Calu3 (cell line): ENCODE data around the gene DOCK9. TPM values are rescaled to one million over a fixed set of nuclear protein-coding genes. Genes with fewer than 3 reads are reported as not detected.

Experiments used
- BruUV-seq: library from RNA; stranded (reverse); fragments of 400-500 nt; replicated peaks from 2 replicates; lab custom pipeline; 2021; lab: Mats Ljungman, UMichigan
- CTCF ChIA-PET: fragments of 300-600 bp; sonication (Branson Sonifier 250); formaldehyde crosslinking; loops from one replicate; lab custom pipeline; 2022; ENCODE audit warnings: antibody characterized with exemption; lab: Charles Lee
- DNase-seq: peaks from one replicate; pipeline ENCODE4 v3.0.0; 2022
- H3K27ac Mint-ChIP-seq: one replicate; pipeline ENCODE4 v1.8.0; 2022; ENCODE audit warnings: mixed read lengths; ENCODE audit not compliant: unreplicated experiment
- H3K27me3 Mint-ChIP-seq: one replicate; pipeline ENCODE4 v1.8.0; 2022; ENCODE audit warnings: mixed read lengths; ENCODE audit not compliant: unreplicated experiment
- H3K36me3 Mint-ChIP-seq: one replicate; pipeline ENCODE4 v1.8.0; 2022; ENCODE audit warnings: mild to moderate bottlenecking, moderate library complexity, mixed read lengths; ENCODE audit not compliant: insufficient read depth, unreplicated experiment
- H3K4me1 Mint-ChIP-seq: one replicate; pipeline ENCODE4 v1.8.0; 2022; ENCODE audit warnings: mild to moderate bottlenecking, low read depth, mixed read lengths; ENCODE audit not compliant: unreplicated experiment
- H3K4me3 Mint-ChIP-seq: one replicate; pipeline ENCODE4 v1.8.0; 2022; ENCODE audit warnings: mild to moderate bottlenecking, low read depth, moderate library complexity, mixed read lengths; ENCODE audit not compliant: unreplicated experiment
- H3K9me3 Mint-ChIP-seq: one replicate; pipeline ENCODE4 v1.8.0; 2022; ENCODE audit warnings: low read depth, mixed read lengths; ENCODE audit not compliant: unreplicated experiment
- intact Hi-C: fragments of 100-400 bp; cut with micrococcal nuclease; formaldehyde crosslinking; loops from one replicate; pipeline ENCODE4 v1.10.0; 2022; ENCODE audit not compliant: unreplicated experiment
- total RNA-seq: library from RNA; stranded (reverse); gene quantifications from 2 replicates; pipeline ENCODE4 v1.2.3, GENCODE V29; 2022
- TF ChIP-seq, protein P1 (sequence below): fragments of 200-600 bp; IDR thresholded peaks from one replicate; pipeline ENCODE4 v1.8.0; 2022; ENCODE audit warnings: antibody characterized with exemption; ENCODE audit not compliant: unreplicated experiment

DOCK9 gene
- total RNA-seq, 1 experiment from 2014 or later: 26.2 TPM

GRCh38 chr13:98792321-98792720 lies 185.5 kb downstream of the DOCK9 start:
- intact Hi-C loops: no loop called here
- H3K4me3 Mint-ChIP-seq: no peak overlapping the region
- H3K4me1 Mint-ChIP-seq: no peaks in the 10 kb centered on the region
- H3K27ac Mint-ChIP-seq: no peak overlapping the region
- TF ChIP-seq, protein P1, sequence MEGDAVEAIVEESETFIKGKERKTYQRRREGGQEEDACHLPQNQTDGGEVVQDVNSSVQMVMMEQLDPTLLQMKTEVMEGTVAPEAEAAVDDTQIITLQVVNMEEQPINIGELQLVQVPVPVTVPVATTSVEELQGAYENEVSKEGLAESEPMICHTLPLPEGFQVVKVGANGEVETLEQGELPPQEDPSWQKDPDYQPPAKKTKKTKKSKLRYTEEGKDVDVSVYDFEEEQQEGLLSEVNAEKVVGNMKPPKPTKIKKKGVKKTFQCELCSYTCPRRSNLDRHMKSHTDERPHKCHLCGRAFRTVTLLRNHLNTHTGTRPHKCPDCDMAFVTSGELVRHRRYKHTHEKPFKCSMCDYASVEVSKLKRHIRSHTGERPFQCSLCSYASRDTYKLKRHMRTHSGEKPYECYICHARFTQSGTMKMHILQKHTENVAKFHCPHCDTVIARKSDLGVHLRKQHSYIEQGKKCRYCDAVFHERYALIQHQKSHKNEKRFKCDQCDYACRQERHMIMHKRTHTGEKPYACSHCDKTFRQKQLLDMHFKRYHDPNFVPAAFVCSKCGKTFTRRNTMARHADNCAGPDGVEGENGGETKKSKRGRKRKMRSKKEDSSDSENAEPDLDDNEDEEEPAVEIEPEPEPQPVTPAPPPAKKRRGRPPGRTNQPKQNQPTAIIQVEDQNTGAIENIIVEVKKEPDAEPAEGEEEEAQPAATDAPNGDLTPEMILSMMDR: no peak
- no peaks in the 10 kb centered on the region for H3K9me3 Mint-ChIP-seq
- no peaks in the 10 kb centered on the region for H3K36me3 Mint-ChIP-seq
- BruUV-seq: no TSS peak
- H3K27me3 Mint-ChIP-seq: peaks cover 18% of the 10 kb centered on the region
- DNase-seq: no peak
- CTCF ChIA-PET: no interaction called here

GRCh38 chr13:98791611-98792010 lies 186.3 kb downstream of the DOCK9 start:
- TF ChIP-seq, protein P1: no peak
- Mint-ChIP-seq H3K4me1 (no peaks in the 10 kb centered on the region), H3K9me3 (no peaks in the 10 kb centered on the region), H3K4me3 (no peak overlapping the region), H3K27me3 (peaks cover 25% of the 10 kb centered on the region), H3K27ac (no peak overlapping the region), H3K36me3 (no peaks in the 10 kb centered on the region)
- CTCF ChIA-PET: no interaction called here
- intact Hi-C loops: no loop called here
- DNase-seq: no peak
- BruUV-seq: no TSS peak

GRCh38 chr13:98787996-98788395 lies 189.9 kb downstream of the DOCK9 start:
- H3K4me3 Mint-ChIP-seq: no peak overlapping the region
- H3K27ac Mint-ChIP-seq: no peak overlapping the region
- BruUV-seq: no TSS peak
- H3K9me3 Mint-ChIP-seq: no peaks in the 10 kb centered on the region
- H3K4me1 Mint-ChIP-seq: no peaks in the 10 kb centered on the region
- H3K27me3 Mint-ChIP-seq: peaks cover 26% of the 10 kb centered on the region
- no peaks in the 10 kb centered on the region for H3K36me3 Mint-ChIP-seq
- intact Hi-C loops: no loop called here
- CTCF ChIA-PET: no interaction called here
- no peak for DNase-seq
- TF ChIP-seq, protein P1: no peak

DNA sequence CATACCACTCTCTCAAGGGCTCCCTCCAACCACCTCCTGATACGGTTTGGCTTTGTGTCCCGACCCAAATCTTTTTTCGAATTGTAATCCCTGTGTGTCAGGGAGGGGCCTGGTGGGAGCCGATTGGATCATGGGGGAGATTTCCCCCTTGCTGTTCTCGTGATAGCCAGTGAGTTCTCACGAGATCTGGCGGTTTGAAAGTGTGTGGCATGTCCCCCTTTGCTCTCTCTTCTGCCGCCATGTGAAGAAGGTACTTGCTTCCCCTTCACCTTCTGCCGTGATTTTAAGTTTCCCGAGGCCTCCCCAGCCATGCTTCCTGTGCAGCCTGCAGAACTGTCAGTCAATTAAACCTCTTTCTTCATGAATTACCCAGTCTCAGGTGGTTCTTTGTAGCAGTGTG lies 190.7 kb downstream of the DOCK9 start:
- Mint-ChIP-seq H3K9me3 (no peaks in the 10 kb centered on the region), H3K4me1 (no peaks in the 10 kb centered on the region), H3K27me3 (peaks cover 26% of the 10 kb centered on the region), H3K27ac (no peak overlapping the region), H3K36me3 (no peaks in the 10 kb centered on the region), H3K4me3 (no peak overlapping the region)
- TF ChIP-seq, protein P1: no peak
- CTCF ChIA-PET: no interaction called here
- no TSS peak for BruUV-seq
- intact Hi-C loops: no loop called here
- no peak for DNase-seq
